Colonic mucosa (tissue), 4 donors: ENCODE data around the gene VEZF1. TPM values are rescaled to one million over a fixed set of nuclear protein-coding genes. Genes with fewer than 3 reads are reported as not detected.

Experiments
- DNase-seq: peaks from one replicate; pipeline ENCODE4 v3.0.0-alpha.2; 2020
- H3K27ac ChIP-seq: fragments of 200-600 bp; one replicate; pipeline ENCODE4 v1.8.0; 2021
- H3K27me3 ChIP-seq: fragments of 200-600 bp; one replicate; pipeline ENCODE4 v1.8.0; 2021
- H3K36me3 ChIP-seq: fragments of 200-600 bp; one replicate; pipeline ENCODE4 v1.8.0; 2021
- H3K4me1 ChIP-seq: fragments of 200-600 bp; one replicate; pipeline ENCODE4 v1.8.0; 2021; ENCODE audit warnings: mild to moderate bottlenecking
- H3K4me3 ChIP-seq: fragments of 200-600 bp; one replicate; pipeline ENCODE4 v1.8.0; 2021
- H3K9ac ChIP-seq, 2 donors: one replicate each; pipeline ENCODE4 v1.7.0; 2013; ENCODE audit warnings: control low read depth in 2 of 2, low read depth in 2 of 2, low read length in 2 of 2
- H3K9me3 ChIP-seq: fragments of 200-600 bp; one replicate; pipeline ENCODE4 v1.8.0; 2021
- CTCF ChIP-seq: fragments of 200-600 bp; IDR thresholded peaks from one replicate; pipeline ENCODE4 v1.8.0; 2022; ENCODE audit warnings: antibody characterized with exemption, mild to moderate bottlenecking
- intact Hi-C: fragments of 100-400 bp; cut with DNase I; formaldehyde crosslinking; loops from one replicate; pipeline ENCODE4 v1.14.1; 2022
- total RNA-seq, 2 donors: library from RNA; stranded (reverse); fragmentation: NEBNext Ultra II Directional in 1 of 2; extraction: Animal tissue kit (Norgen Biotek cat#: 25700) in 1 of 2; gene quantifications; one replicate each; pipeline ENCODE4 v1.2.1, GENCODE V29; 2021
- donor health status: healthy.
- donor health status: DM: no; HTN: no; CAD: no.
- donor health status: DM: no; HTN: no; CAD: no.

VEZF1 gene
- total RNA-seq, 2 donors from 2014 or later: 35.7 to 52.8 TPM

DNA sequence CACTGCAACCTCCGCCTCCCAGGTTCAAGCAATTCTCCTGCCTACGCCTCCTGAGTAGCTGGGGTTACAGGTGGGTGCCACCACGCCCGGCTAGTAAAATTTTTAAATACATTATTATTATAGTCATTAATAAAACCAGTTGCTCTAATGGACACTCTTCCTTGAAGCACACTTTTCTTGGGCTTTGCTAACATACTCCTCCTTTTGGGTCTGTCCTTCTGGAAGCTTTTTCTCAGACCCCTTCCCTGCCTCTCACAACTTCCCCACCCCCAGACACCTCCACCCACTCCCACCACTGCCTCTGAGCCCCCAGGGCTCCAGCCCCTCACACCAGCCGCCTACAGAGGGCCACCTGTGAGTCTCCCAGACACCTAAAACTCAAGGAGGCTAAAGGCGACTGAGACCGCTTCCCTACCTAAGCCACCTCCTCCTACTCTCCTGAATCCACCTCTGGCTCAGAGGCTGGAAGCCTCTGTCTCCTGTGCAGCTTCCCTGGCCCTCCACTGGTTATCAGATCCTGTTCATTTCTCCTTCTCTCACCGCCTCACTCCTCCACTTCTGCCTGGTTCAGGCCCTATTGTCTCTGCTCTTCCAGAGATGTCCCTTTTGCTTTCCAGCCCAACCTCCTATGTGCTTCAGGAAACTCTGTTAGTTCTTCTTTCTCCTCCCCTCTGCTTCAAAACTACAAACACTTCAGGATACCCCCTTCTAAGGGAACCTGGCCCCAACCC lies 30.8 kb downstream of the VEZF1 start:
- Histone ChIP-seq H3K9me3 (no peaks in the 10 kb centered on the region), H3K4me3 (no peak overlapping the region), H3K27ac (no peak overlapping the region), H3K36me3 (no peaks in the 10 kb centered on the region), H3K4me1 (peaks cover 8% of the 10 kb centered on the region), H3K9ac (no peak overlapping the region), H3K27me3 (no peaks in the 10 kb centered on the region)
- intact Hi-C loops: loop anchor here (5.0 kb wide), 1 partner anchor 65 kb away; no protein-coding TSS in a partner anchor
- TF ChIP-seq CTCF: no peak
- peak; percentile 15 for DNase-seq

GRCh38 chr17:57956291-57957119 lies 31.5 kb downstream of the VEZF1 start:
- Histone ChIP-seq H3K9me3 (no peaks in the 10 kb centered on the region), H3K36me3 (no peaks in the 10 kb centered on the region), H3K27me3 (no peaks in the 10 kb centered on the region), H3K27ac (no peak overlapping the region), H3K4me1 (peaks cover 8% of the 10 kb centered on the region), H3K4me3 (no peak overlapping the region), H3K9ac (peak overlapping the region in 1 of 2 donors; percentile 78)
- no peak for TF ChIP-seq CTCF
- intact Hi-C loops: loop anchor here (5.0 kb wide), 1 partner anchor 64 kb away; no protein-coding TSS in a partner anchor
- peak; percentile 21 for DNase-seq

DNA sequence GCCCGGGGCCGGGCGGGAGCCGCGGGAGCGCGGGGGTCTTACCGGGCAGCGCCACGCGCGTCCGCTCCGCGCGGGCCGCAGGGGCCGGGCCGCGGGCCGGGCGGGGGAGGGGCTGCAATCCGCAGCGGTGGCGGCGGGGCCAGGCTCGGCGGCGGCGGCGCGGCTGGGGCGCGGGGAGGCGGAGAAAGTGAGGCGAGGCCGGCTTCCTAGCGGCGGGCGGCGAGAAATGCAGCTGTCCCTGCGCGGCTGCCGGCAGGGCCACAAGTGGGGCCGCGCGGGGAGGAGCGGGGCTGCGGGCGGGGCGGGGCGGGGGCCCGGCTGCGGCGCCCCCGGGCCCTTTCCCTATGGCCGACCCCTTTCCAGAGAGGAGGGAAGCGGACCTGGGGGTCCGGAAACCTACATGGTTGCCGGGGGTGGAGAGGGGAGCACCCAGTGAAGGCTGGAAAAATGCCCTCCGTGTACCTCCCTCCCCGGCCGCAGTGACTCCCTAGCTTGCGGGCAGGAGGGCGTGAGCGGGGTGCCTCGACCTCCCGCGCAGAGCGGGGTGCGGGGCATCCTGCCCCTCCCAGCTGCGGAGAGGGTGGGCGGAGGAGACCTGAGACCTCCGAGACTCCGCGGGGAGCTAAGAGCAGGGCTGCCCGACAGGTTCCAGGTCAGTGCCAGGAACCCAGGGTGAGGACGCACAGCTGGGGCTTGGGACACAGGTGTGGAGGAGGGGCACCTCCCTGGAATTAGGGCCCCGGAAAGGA lies 32.7 kb downstream of the VEZF1 start, which contains the start of gene CUEDC1:
Gene CUEDC1, minus strand, starts transcription at position 230 of the 749 bp plus-strand sequence. CDS start 69,848 bp downstream, outside the sequence.
- TF ChIP-seq CTCF: no peak
- H3K4me1 ChIP-seq: peaks cover 8% of the 10 kb centered on the region
- H3K36me3 ChIP-seq: no peaks in the 10 kb centered on the region
- H3K9me3 ChIP-seq: no peaks in the 10 kb centered on the region
- peak within 1 kb of the TSS; percentile 82 for H3K27ac ChIP-seq
- no peaks in the 10 kb centered on the region for H3K27me3 ChIP-seq
- peak; percentile 78 for DNase-seq
- intact Hi-C loops: loop anchor here (5.0 kb wide), 1 partner anchor 63 kb away; no protein-coding TSS in a partner anchor
- peak within 1 kb of the TSS; percentile 74 for H3K4me3 ChIP-seq
- H3K9ac ChIP-seq: peak within 1 kb of the TSS; percentile 78 to 91

DNA sequence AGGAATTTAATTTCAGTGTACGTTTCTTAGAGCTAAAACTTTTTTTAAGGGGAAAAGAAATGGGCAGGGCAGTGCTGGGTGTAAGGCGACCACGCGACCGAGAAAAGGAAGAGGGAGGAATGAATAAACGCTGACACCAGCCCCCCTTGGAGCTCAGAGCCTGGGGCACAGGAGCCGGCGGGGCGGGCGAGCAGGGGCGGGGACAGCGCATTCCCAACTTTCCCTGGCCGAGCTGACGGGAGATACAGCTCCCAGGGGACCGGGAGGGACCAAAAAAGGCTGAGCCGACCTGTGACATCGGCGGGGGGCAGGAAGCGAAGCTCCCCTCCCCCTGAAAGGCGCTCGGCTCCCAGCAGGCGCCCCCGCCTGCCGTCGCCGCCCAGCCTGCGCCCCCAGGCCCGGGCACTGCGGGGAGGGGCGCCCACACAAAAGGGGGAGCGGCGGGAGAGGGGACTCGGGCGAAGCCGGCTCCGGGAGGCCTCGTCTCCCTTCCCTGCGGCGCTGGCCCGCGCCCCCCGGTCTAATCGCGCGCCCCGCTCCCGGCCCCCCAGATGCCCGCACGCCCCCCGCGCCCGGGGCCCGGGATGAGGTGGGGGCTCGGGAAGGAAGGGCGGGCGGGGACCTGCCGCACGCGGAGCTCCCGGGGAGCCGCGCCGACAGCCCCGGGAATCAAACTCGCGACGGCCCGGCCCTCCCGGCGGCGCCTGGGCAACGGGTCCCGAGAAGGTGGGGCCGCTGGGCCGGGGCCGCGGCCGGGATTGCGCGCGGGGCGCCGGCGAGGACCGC lies 33.5 kb downstream of the VEZF1 start:
- intact Hi-C loops: loop anchor here (5.0 kb wide), 2 partner anchors 33 to 62 kb away; partner anchors contain the start of gene VEZF1

More for the DNA sequence above, 33.5 kb downstream of the VEZF1 start:
- no peaks in the 10 kb centered on the region for H3K36me3 ChIP-seq
- H3K4me3 ChIP-seq: peak overlapping the region; percentile 74
- H3K9me3 ChIP-seq: no peaks in the 10 kb centered on the region
- peak overlapping the region; percentile 51 to 91 for H3K9ac ChIP-seq
- no peak for TF ChIP-seq CTCF
- no peaks in the 10 kb centered on the region for H3K27me3 ChIP-seq
- DNase-seq: peak; percentile 68
- peaks cover 8% of the 10 kb centered on the region for H3K4me1 ChIP-seq
- H3K27ac ChIP-seq: peak overlapping the region; percentile 82
